ENCODE results near the gene AGTRAP. TPM values are rescaled to one million over a fixed set of nuclear protein-coding genes. Genes with fewer than 3 reads are reported as not detected.

Gene AGTRAP
- total RNA-seq, 1 donor from 2014 or later = 13.8 TPM

DNA sequence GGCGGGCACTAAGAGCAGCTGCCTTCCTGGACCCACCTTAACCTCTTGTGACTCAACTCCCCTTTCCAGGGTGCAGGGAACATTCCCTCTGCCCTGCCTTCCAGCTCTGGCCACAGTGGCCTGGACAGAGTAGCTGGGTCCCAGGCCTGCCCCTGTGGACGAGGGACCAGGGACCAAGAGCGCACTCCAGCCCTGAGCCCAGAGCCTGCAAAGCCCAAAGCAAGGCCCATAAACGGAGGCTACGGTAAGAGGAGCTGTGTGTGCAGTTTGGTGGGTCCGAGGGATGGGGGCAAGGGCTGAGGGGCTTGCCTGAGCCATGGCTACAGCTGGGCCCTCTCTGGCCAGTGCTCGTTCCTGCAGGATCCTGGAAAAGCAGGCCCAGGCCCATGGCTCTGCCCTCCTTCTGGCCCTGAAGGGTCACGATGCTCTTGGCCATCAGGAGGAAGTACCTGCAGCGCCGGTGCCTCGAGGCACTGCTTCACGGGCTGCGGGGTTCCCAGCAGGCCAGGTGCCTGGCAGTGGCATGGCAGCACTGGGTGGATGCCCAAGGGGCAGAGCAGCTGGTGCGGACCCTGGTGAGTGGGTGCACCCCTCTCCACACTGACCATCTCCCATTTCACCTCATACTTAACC is 52.0 kb downstream of the AGTRAP start:
- H3K4me3 Mint-ChIP-seq = no peak overlapping the region
- no peaks in the 10 kb centered on the region for H3K9me3 Mint-ChIP-seq
- DNase-seq (ENCODE audit: low spot score) = no peak
- no peaks in the 10 kb centered on the region for H3K27me3 Mint-ChIP-seq (ENCODE audit: insufficient read depth)
- H3K27ac Mint-ChIP-seq = no peak overlapping the region
- H3K4me1 Mint-ChIP-seq (ENCODE audit: low read depth) = no peaks in the 10 kb centered on the region
- peaks cover 15% of the 10 kb centered on the region for H3K36me3 Mint-ChIP-seq (ENCODE audit: low read depth)
- intact Hi-C loops (cut with micrococcal nuclease) = no loop called here

GRCh38 chr1:11788549-11789053 is 52.7 kb downstream of the AGTRAP start:
- intact Hi-C loops (cut with micrococcal nuclease) = no loop called here
- Mint-ChIP-seq H3K4me3 (no peak overlapping the region), H3K36me3 (ENCODE audit: low read depth) (peaks cover 15% of the 10 kb centered on the region), H3K9me3 (no peaks in the 10 kb centered on the region), H3K27ac (no peak overlapping the region), H3K27me3 (ENCODE audit: insufficient read depth) (no peaks in the 10 kb centered on the region), H3K4me1 (ENCODE audit: low read depth) (no peaks in the 10 kb centered on the region)
- DNase-seq (ENCODE audit: low spot score) = no peak

DNA sequence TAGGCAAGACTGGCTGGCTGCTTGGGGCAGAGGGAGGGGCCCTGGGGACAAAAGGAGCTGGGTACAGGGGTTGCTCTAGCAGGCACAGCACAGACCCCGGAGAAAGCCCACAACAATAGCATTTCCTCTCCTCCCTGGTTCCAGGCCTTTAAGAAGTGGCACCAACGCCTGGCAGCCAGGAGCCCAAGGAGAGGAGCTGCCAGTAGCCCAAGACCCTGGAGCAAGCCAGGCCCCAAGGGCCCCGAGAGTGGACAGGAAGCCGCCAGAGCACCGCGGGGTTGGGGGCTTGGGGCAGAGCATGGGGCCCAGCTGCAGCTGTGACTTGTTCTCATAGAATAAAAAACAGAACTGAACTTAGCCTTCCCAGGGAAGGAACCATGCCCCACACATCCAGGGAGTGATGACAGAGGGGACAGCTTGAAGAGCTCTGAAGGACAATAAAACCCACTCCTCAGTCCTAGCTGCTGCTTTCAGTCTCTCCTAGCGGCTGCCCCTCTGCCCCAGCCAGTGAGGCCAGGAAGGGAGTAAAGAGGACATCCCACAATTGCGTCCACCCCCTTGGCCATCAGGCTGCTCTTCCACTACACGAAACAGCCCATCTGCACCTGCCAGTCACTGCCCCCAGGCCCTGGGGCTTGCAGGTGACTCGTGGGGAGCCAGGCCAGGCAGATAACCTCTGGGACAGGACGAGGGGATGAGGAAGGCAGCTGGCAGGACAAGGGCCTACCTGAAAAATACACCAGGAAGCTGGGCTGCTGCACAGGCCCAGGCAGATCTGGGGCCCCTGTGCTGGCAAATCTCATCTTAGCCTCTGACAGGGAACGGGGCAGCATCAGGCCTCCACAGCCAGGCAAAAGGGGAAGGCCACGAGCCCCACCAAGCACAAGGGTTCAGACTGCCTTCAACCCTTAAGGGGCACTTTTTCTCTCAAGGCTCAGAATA is 53.5 kb downstream of the AGTRAP start:
- H3K4me3 Mint-ChIP-seq = no peak overlapping the region
- DNase-seq (ENCODE audit: low spot score) = no peak
- no peaks in the 10 kb centered on the region for H3K4me1 Mint-ChIP-seq (ENCODE audit: low read depth)
- no peaks in the 10 kb centered on the region for H3K9me3 Mint-ChIP-seq
- H3K27me3 Mint-ChIP-seq (ENCODE audit: insufficient read depth) = no peaks in the 10 kb centered on the region
- intact Hi-C loops (cut with micrococcal nuclease) = no loop called here
- peaks cover 17% of the 10 kb centered on the region for H3K36me3 Mint-ChIP-seq (ENCODE audit: low read depth)
- H3K27ac Mint-ChIP-seq = no peak overlapping the region

DNA sequence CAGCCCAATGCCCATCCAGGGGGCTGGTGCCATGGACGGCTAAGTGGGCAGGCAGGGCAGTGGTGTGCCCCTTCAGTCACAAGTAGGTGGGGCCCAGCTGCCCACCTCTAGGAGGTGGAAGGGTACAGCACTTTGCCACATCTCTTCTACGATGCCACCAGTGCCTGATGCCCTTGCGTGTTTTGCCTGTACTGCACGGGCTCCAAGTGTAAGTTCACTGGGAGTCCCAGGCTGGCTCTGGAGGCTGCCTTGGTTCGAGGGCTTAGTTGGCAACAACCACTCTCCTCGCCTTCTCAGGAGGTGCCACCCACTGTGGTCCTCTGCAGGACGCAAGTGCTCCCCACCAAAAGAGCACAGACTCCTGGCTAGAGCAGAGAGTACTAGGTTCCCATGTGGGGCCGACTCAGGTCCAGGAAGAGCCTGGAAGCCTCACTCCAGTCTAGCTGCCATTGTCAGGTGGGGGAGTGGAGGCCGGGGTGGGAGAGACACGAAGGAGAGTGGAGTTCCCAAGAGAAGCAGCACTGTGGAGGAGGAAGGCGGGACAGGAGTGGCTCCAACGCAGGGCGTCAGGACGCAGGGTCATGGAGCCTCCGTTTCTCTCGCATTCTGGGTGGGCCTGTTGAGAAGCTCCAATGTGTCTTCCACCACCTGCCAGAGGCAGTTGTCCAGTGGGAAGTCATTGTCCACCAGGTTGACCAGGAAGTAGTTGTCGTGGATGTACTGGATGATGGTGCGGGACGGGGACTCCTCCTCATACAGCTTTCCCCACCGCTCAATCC is 54.4 kb downstream of the AGTRAP start:
- H3K9me3 Mint-ChIP-seq = no peaks in the 10 kb centered on the region
- no peaks in the 10 kb centered on the region for H3K4me1 Mint-ChIP-seq (ENCODE audit: low read depth)
- no peak overlapping the region for H3K27ac Mint-ChIP-seq
- H3K4me3 Mint-ChIP-seq = no peak overlapping the region
- H3K27me3 Mint-ChIP-seq (ENCODE audit: insufficient read depth) = no peaks in the 10 kb centered on the region
- H3K36me3 Mint-ChIP-seq (ENCODE audit: low read depth) = peaks cover 22% of the 10 kb centered on the region
- intact Hi-C loops (cut with micrococcal nuclease) = no loop called here
- no peak for DNase-seq (ENCODE audit: low spot score)

DNA sequence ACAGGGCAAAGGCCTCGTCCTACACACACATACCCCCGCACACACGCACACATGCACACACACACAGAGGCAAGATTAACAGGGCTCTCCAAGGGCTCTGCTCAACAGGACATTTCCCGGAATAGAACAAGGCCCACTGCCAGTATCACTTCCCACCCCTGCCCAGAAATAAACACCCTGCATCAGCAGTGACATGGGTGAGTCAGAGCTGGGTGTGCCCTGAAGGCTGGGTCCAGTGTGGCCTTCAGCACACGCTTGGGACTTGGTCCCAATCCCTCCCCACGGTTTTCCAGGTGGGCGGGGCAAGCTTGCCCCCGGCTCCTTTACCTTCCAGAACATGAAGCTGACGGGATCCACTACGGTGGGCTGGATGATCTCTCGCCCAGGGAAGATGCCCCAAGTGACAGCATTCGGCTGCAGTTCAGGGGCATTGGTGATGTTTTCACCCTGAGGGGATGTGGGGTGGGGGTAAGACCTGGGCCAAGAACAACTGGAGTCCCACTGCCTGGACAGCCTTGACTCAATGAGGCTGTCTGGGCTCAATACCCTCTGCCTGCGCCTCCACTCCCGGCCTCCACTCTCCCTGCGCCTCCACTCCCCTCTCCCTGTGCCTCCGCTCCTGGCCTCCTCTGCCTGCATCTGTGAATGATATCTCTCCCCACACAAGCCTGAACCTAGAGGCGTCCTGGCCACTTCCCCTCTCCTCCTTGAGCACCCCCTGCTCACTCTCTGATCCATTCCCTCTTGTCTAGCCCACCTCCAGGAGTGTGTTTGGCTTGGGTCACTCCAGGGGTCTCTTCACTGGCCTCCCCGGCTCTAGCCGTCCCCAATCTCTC is 55.2 kb downstream of the AGTRAP start:
- H3K36me3 Mint-ChIP-seq (ENCODE audit: low read depth) = peaks cover 23% of the 10 kb centered on the region
- no peaks in the 10 kb centered on the region for H3K4me1 Mint-ChIP-seq (ENCODE audit: low read depth)
- no peaks in the 10 kb centered on the region for H3K9me3 Mint-ChIP-seq
- intact Hi-C loops (cut with micrococcal nuclease) = no loop called here
- H3K4me3 Mint-ChIP-seq = no peak overlapping the region
- DNase-seq (ENCODE audit: low spot score) = no peak
- no peaks in the 10 kb centered on the region for H3K27me3 Mint-ChIP-seq (ENCODE audit: insufficient read depth)
- H3K27ac Mint-ChIP-seq = no peak overlapping the region

GRCh38 chr1:11792106-11792505 is 56.2 kb downstream of the AGTRAP start:
- H3K36me3 Mint-ChIP-seq (ENCODE audit: low read depth) = peaks cover 23% of the 10 kb centered on the region
- H3K27ac Mint-ChIP-seq = no peak overlapping the region
- no peaks in the 10 kb centered on the region for H3K27me3 Mint-ChIP-seq (ENCODE audit: insufficient read depth)
- no peaks in the 10 kb centered on the region for H3K4me1 Mint-ChIP-seq (ENCODE audit: low read depth)
- intact Hi-C loops (cut with micrococcal nuclease) = no loop called here
- no peaks in the 10 kb centered on the region for H3K9me3 Mint-ChIP-seq
- no peak for DNase-seq (ENCODE audit: low spot score)
- H3K4me3 Mint-ChIP-seq = no peak overlapping the region

DNA sequence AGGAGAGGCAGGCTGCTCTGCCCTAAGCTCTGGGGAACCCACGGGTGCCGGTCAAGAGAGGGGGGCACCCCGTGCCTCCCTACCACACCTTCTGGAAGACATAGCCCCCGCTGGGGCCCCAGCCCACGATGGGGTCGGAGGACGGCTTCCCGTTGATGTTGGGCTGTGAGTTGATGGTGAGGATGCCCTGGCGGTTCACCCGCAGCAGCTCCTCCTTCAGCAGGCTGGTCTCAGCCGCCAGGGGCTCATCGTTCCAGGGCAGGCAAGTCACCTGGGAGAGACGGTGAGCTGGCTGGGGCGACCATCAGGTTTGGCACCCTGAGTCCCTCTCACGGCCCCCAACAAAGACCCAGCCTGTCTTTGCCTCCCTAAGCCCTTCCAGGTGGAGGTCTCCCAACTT is 57.9 kb downstream of the AGTRAP start:
- Mint-ChIP-seq H3K4me1 (ENCODE audit: low read depth) (no peaks in the 10 kb centered on the region), H3K4me3 (no peak overlapping the region), H3K27ac (no peak overlapping the region), H3K9me3 (no peaks in the 10 kb centered on the region), H3K36me3 (ENCODE audit: low read depth) (peaks cover 25% of the 10 kb centered on the region), H3K27me3 (ENCODE audit: insufficient read depth) (no peaks in the 10 kb centered on the region)
- intact Hi-C loops (cut with micrococcal nuclease) = no loop called here
- no peak for DNase-seq (ENCODE audit: low spot score)

GRCh38 chr1:11794446-11795237 is 58.7 kb downstream of the AGTRAP start:
- DNase-seq (ENCODE audit: low spot score) = no peak
- Mint-ChIP-seq H3K4me1 (ENCODE audit: low read depth) (no peaks in the 10 kb centered on the region), H3K36me3 (ENCODE audit: low read depth) (peaks cover 27% of the 10 kb centered on the region), H3K4me3 (no peak overlapping the region), H3K9me3 (no peaks in the 10 kb centered on the region), H3K27ac (no peak overlapping the region), H3K27me3 (ENCODE audit: insufficient read depth) (no peaks in the 10 kb centered on the region)
- intact Hi-C loops (cut with micrococcal nuclease) = no loop called here

GRCh38 chr1:11795238-11795890 is 59.4 kb downstream of the AGTRAP start:
- intact Hi-C loops (cut with micrococcal nuclease) = no loop called here
- Mint-ChIP-seq H3K4me3 (no peak overlapping the region), H3K9me3 (no peaks in the 10 kb centered on the region), H3K4me1 (ENCODE audit: low read depth) (no peaks in the 10 kb centered on the region), H3K27me3 (ENCODE audit: insufficient read depth) (no peaks in the 10 kb centered on the region), H3K27ac (no peak overlapping the region), H3K36me3 (ENCODE audit: low read depth) (peaks cover 32% of the 10 kb centered on the region)
- no peak for DNase-seq (ENCODE audit: low spot score)

DNA sequence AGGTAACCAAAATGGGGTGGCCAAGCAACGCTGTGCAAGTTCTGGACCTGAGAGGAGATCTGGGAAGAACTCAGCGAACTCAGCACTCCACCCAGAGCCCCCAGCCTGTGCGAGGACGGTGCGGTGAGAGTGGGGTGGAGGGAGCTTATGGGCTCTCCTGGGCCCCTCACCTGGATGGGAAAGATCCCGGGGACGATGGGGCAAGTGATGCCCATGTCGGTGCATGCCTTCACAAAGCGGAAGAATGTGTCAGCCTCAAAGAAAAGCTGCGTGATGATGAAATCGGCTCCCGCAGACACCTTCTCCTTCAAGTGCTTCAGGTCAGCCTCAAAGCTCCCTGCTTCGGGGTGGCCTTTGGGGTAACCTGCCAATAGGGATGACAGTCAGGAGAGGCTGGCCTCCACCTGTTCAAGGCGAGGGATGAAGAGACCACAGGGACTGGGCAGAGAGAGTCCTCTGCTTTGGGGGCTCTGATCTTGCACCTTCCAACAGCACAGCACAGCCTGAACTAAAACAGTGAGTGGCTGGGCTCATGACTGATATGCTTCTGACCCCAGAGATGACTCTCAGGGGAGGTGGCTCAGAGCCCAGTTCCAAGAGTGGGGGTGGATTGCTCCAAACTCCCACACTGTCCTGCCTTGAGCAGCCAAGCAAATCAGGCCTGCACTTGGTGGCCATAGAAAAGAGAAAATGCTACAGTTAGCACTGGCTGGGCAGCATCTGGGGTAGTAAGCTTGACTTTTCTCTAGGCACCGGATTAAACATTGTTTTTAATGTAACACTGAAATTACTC is 60.3 kb downstream of the AGTRAP start:
- H3K27me3 Mint-ChIP-seq (ENCODE audit: insufficient read depth) = no peaks in the 10 kb centered on the region
- no peak overlapping the region for H3K4me3 Mint-ChIP-seq
- peaks cover 34% of the 10 kb centered on the region for H3K36me3 Mint-ChIP-seq (ENCODE audit: low read depth)
- intact Hi-C loops (cut with micrococcal nuclease) = no loop called here
- H3K4me1 Mint-ChIP-seq (ENCODE audit: low read depth) = no peaks in the 10 kb centered on the region
- H3K9me3 Mint-ChIP-seq = no peaks in the 10 kb centered on the region
- no peak for DNase-seq (ENCODE audit: low spot score)
- no peak overlapping the region for H3K27ac Mint-ChIP-seq

All from activated T-helper 1 cell treated with anti-CD3 and anti-CD28 coated beads, Interleukin-12 subunit alpha, Interleukin-12 subunit beta, Interleukin-2, Interleukin-4 antibody, amounts not matched to agents 30 ng/mL and 10 ng/mL and 1 ng/mL, durations not matched to agents 14 hours and 24 hours and 36 hours (primary cell).